ENCODE results near the gene MAP3K14. TPM values are rescaled to one million over a fixed set of nuclear protein-coding genes. Genes with fewer than 3 reads are reported as not detected.

The MAP3K14 gene
- total and polyA plus RNA-seq, 2 of the 4 experiments (the other 2 are of a cell fraction): 4.1 to 21.7 TPM

DNA sequence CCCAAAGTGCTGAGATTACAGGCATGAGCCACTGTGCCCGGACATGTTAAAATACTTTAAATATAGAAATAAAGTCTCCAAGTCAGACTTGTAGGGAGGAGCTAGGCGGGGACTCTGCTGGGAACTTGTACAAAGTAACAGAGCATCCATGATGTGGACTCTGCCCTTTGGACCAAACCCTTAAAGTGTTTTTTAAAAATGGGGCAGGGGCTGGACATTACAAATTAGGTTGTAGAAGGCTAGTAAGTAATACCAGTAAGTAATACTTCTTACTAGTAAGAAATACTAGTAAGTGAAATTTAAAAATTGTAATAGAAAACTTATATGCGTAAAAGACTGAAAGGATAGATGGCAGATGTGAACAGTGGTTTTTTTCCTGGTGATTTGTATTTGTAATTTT lies 45.2 kb downstream of the MAP3K14 start:
- no peaks in the 10 kb centered on the region for H3K9me3 ChIP-seq (ENCODE audit: control insufficient read depth, insufficient read depth, low read length)
- CTCF ChIA-PET: no interaction called here
- H3K14ac ChIP-seq (replicated peaks; ENCODE audit: low read depth, low read length): no peak overlapping the region
- DNase-seq (no peak), ATAC-seq (ENCODE audit: low read depth) (no peak)
- H3K4me2 ChIP-seq (ENCODE audit: low read depth, low read length): no peak overlapping the region
- dilution Hi-C loops (cut with HindIII; ENCODE audit: low sequenced_read_pairs, unreplicated experiment): no loop called here
- H4K5ac ChIP-seq (ENCODE audit: low read depth, low read length): no peak overlapping the region
- H3K36me3 ChIP-seq (ENCODE audit: control insufficient read depth, insufficient read depth, low read length): peaks cover 57% of the 10 kb centered on the region
- H3K27ac ChIP-seq (ENCODE audit: insufficient read depth, low read length): no peak overlapping the region
- H3K27me3 ChIP-seq (ENCODE audit: control insufficient read depth, insufficient read depth, low read length): no peaks in the 10 kb centered on the region
- H3K56ac ChIP-seq (ENCODE audit: extremely low read depth, insufficient read depth, low read length): no peak overlapping the region
- no peak overlapping the region for H3K4ac ChIP-seq (ENCODE audit: low read depth, low read length)
- H2BK5ac ChIP-seq (ENCODE audit: low read depth, low read length, poor library complexity, severe bottlenecking): no peak overlapping the region
- H2AFZ ChIP-seq (replicated peaks; ENCODE audit: low read length, poor library complexity): no peak overlapping the region
- H3K18ac ChIP-seq (ENCODE audit: low read depth, low read length): no peak overlapping the region
- TF ChIP-seq ELK1 (IDR thresholded peaks at IDR 0.05; ENCODE audit: borderline replicate concordance, low read depth, low read length) (no peak), CEBPB (IDR thresholded peaks at IDR 0.05; ENCODE audit: low read depth, low read length) (no peak), NFE2L2 (IDR thresholded peaks at IDR 0.05; ENCODE audit: low read depth, low read length) (no peak), SMC3 (IDR thresholded peaks at IDR 0.05; ENCODE audit: low read depth, low read length) (no peak), RFX5 (IDR thresholded peaks at IDR 0.05; ENCODE audit: low read depth, low read length) (no peak), RAD21 (IDR thresholded peaks at IDR 0.05; ENCODE audit: low read length) (no peak), BHLHE40 (IDR thresholded peaks at IDR 0.05; ENCODE audit: low read depth, low read length) (no peak), MAFK (IDR thresholded peaks at IDR 0.05; ENCODE audit: low read depth, low read length) (no peak), POLR2A (IDR thresholded peaks at IDR 0.05; ENCODE audit: low read depth, low read length) (no peak), MXI1 (IDR thresholded peaks at IDR 0.05; ENCODE audit: borderline replicate concordance, low read depth, low read length) (no peak), RCOR1 (IDR thresholded peaks at IDR 0.05; ENCODE audit: insufficient replicate concordance, low read length) (no peak), FOS (IDR thresholded peaks at IDR 0.05; ENCODE audit: low read depth, low read length) (no peak), MAZ (IDR thresholded peaks at IDR 0.05; ENCODE audit: borderline replicate concordance, low read depth, low read length) (no peak), CHD1 (IDR thresholded peaks at IDR 0.05; ENCODE audit: low read depth, low read length) (no peak)
- TF ChIP-seq, protein P1, sequence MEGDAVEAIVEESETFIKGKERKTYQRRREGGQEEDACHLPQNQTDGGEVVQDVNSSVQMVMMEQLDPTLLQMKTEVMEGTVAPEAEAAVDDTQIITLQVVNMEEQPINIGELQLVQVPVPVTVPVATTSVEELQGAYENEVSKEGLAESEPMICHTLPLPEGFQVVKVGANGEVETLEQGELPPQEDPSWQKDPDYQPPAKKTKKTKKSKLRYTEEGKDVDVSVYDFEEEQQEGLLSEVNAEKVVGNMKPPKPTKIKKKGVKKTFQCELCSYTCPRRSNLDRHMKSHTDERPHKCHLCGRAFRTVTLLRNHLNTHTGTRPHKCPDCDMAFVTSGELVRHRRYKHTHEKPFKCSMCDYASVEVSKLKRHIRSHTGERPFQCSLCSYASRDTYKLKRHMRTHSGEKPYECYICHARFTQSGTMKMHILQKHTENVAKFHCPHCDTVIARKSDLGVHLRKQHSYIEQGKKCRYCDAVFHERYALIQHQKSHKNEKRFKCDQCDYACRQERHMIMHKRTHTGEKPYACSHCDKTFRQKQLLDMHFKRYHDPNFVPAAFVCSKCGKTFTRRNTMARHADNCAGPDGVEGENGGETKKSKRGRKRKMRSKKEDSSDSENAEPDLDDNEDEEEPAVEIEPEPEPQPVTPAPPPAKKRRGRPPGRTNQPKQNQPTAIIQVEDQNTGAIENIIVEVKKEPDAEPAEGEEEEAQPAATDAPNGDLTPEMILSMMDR (conservative IDR thresholded peaks at IDR 0.05; ENCODE audit: low read depth, low read length): no peak
- TF ChIP-seq, protein P2, sequence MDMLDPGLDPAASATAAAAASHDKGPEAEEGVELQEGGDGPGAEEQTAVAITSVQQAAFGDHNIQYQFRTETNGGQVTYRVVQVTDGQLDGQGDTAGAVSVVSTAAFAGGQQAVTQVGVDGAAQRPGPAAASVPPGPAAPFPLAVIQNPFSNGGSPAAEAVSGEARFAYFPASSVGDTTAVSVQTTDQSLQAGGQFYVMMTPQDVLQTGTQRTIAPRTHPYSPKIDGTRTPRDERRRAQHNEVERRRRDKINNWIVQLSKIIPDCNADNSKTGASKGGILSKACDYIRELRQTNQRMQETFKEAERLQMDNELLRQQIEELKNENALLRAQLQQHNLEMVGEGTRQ (IDR thresholded peaks at IDR 0.05; ENCODE audit: low read depth, low read length): no peak
- intact Hi-C loops (cut with micrococcal nuclease): loop anchor here (1.0 kb wide), 1 partner anchor 48 kb away; no protein-coding TSS in a partner anchor
- no peak overlapping the region for H2AK5ac ChIP-seq (ENCODE audit: low read depth, low read length)
- H3K79me1 ChIP-seq (ENCODE audit: low read depth in 1 of 2, low read length in 2 of 2): peaks cover 3 to 8% of the 10 kb centered on the region in 2 experiments; a peak in 1 of 4 replicates
- H3K4me3 ChIP-seq (ENCODE audit: insufficient read depth, low read depth, low read length): no peak overlapping the region
- no peak overlapping the region for H2BK15ac ChIP-seq (ENCODE audit: low read depth, low read length)
- no peak overlapping the region for H4K8ac ChIP-seq (ENCODE audit: low read depth in 2 of 2, low read length in 2 of 2)
- H2BK120ac ChIP-seq (ENCODE audit: low read depth, low read length): no peak overlapping the region
- H4K91ac ChIP-seq (ENCODE audit: insufficient read depth, low read depth, low read length): no peak overlapping the region
- POLR2A ChIA-PET (ENCODE audit: unreplicated experiment): no interaction called here
- no TSS peak for BruUV-seq (replicated peaks)
- no peak overlapping the region for H2AK9ac ChIP-seq (replicated peaks; ENCODE audit: low read depth, low read length, poor library complexity)
- in situ Hi-C loops (cut with MboI; ENCODE audit: low sequenced_read_pairs): no loop called here
- H3K4me1 ChIP-seq (ENCODE audit: control insufficient read depth, insufficient read depth, low read length): peaks cover under 1% of the 10 kb centered on the region; the same call in 1 of the 2 replicates
- H3K23ac ChIP-seq (ENCODE audit: low read depth, low read length): no peak overlapping the region
- 0 out of 2 replicates have a peak, but pooled peaks cover 3% of the 10 kb centered on the region for H3K9me1 ChIP-seq (ENCODE audit: insufficient read depth, low read length)
- no peak overlapping the region for H3K9ac ChIP-seq (ENCODE audit: low read depth, low read length)
- H4K20me1 ChIP-seq (ENCODE audit: insufficient read depth, low read length): peaks cover 5% of the 10 kb centered on the region; the same call in 1 of the 2 replicates
- WGBS, 2 experiments (ENCODE audit: extremely low coverage in 2 of 2, insufficient read length in 1 of 2): no CpG with 5 or more reads among the region's 3 CpGs
- H2BK20ac ChIP-seq (ENCODE audit: low read depth, low read length): no peak overlapping the region
